ENCODE data around the gene ECT2.
"Not testable (repeated sequence)": the region's sequence is repeated elsewhere in the genome, so short reads cannot be mapped to it uniquely, and the experiment has no call there.

Gene ECT2

GRCh38 chr3:172750368-172751174 is at the start of gene ECT2:
ECT2 (plus strand) TSS chr3:172750726; CDS start chr3:172754531, 3,805 bp downstream.
- peak; percentile 93 for FAIRE-seq

- no peak for FAIRE-seq
These were observed 49.5 kb upstream of the ECT2 start for GRCh38 chr3:172700936-172701455.

GRCh38 chr3:172701751-172702150 is 48.8 kb upstream of the ECT2 start:
- no peak for FAIRE-seq

GRCh38 chr3:172702256-172702655 is 48.3 kb upstream of the ECT2 start:
- no peak for FAIRE-seq

GRCh38 chr3:172702731-172703130 is 47.8 kb upstream of the ECT2 start:
- FAIRE-seq, result not testable (repeated sequence)

GRCh38 chr3:172704001-172704400 is 46.5 kb upstream of the ECT2 start:
- no peak for FAIRE-seq

- FAIRE-seq, result no peak
These were observed 45.4 kb upstream of the ECT2 start for GRCh38 chr3:172705170-172705569.

- no peak for FAIRE-seq
These were observed 43.5 kb upstream of the ECT2 start for GRCh38 chr3:172707030-172707429.

- FAIRE-seq, result no peak
These were observed 42.6 kb upstream of the ECT2 start for GRCh38 chr3:172707967-172708366.

GRCh38 chr3:172708921-172709773 is 41.4 kb upstream of the ECT2 start:
- no peak for FAIRE-seq

GRCh38 chr3:172709774-172710663 is 40.5 kb upstream of the ECT2 start:
- FAIRE-seq, result no peak

GRCh38 chr3:172710664-172711453 is 39.7 kb upstream of the ECT2 start, which contains the start of gene NCEH1:
NCEH1 (minus strand) TSS chr3:172711067; CDS start chr3:172710984, 83 bp downstream.
- FAIRE-seq, result no peak

GRCh38 chr3:172711454-172711795 is 39.1 kb upstream of the ECT2 start:
- no peak for FAIRE-seq

- no peak for FAIRE-seq
These were observed 37.2 kb upstream of the ECT2 start for GRCh38 chr3:172713316-172713715.

- FAIRE-seq, result no peak
These were observed 34.0 kb upstream of the ECT2 start for GRCh38 chr3:172716476-172716875.

GRCh38 chr3:172717493-172718088 is 32.9 kb upstream of the ECT2 start:
- FAIRE-seq, result no peak

GRCh38 chr3:172722536-172723040 is 27.9 kb upstream of the ECT2 start:
- FAIRE-seq, result not testable (repeated sequence)

GRCh38 chr3:172726380-172726779 is 24.1 kb upstream of the ECT2 start:
- FAIRE-seq, result no peak

- no peak for FAIRE-seq
These were observed 15.5 kb upstream of the ECT2 start for GRCh38 chr3:172735014-172735413.

GRCh38 chr3:172739462-172739861 is 11.1 kb upstream of the ECT2 start:
- no peak for FAIRE-seq

GRCh38 chr3:172746475-172746874 is 4.1 kb upstream of the ECT2 start:
- FAIRE-seq, result no peak
